Liver (tissue), 9 donors: Measurements from ENCODE around the gene PLCG2. TPM values are rescaled to one million over a fixed set of nuclear protein-coding genes. Genes with fewer than 3 reads are reported as not detected.

ENCODE experiments used
- DNase-seq: peaks from one replicate; pipeline ENCODE4 v3.0.0-alpha.2; 2017; ENCODE audit warnings: low spot score
- H3K27ac ChIP-seq, 2 donors: one replicate each; pipeline ENCODE4 v1.7.0; 2013; ENCODE audit warnings: inconsistent platforms in 2 of 2, low read length in 2 of 2, control low read depth in 1 of 2, low read depth in 1 of 2, mild to moderate bottlenecking in 1 of 2
- H3K27me3 ChIP-seq, 4 donors: one replicate each; pipeline versions ENCODE4 v1.6.1 to v1.7.0; 2013; ENCODE audit warnings: low read length in 3 of 4, inconsistent platforms in 1 of 4, mild to moderate bottlenecking in 1 of 4, moderate library complexity in 1 of 4; ENCODE audit not compliant: control insufficient read depth in 4 of 4, insufficient read depth in 4 of 4
- H3K36me3 ChIP-seq, 4 donors: one replicate each; pipeline versions ENCODE4 v1.6.1 to v1.7.0; 2013; ENCODE audit warnings: low read length in 3 of 4, mild to moderate bottlenecking in 3 of 4, low read depth in 1 of 4, moderate library complexity in 1 of 4; ENCODE audit not compliant: control insufficient read depth in 4 of 4, insufficient read depth in 3 of 4
- H3K4me1 ChIP-seq, 4 donors: one replicate each; pipeline versions ENCODE4 v1.6.1 to v1.7.0; 2013; ENCODE audit warnings: low read length in 3 of 4, mild to moderate bottlenecking in 3 of 4, moderate library complexity in 1 of 4; ENCODE audit not compliant: control insufficient read depth in 4 of 4, insufficient read depth in 4 of 4
- H3K4me3 ChIP-seq, 3 donors: one replicate each; pipeline versions ENCODE4 v1.6.1 to v1.7.0; 2013; ENCODE audit warnings: low read length in 3 of 3, control low read depth in 1 of 3, low read depth in 1 of 3, mild to moderate bottlenecking in 1 of 3
- H3K9ac ChIP-seq, 2 donors: one replicate each; pipeline ENCODE4 v1.7.0; 2013; ENCODE audit warnings: low read length in 2 of 2, mild to moderate bottlenecking in 2 of 2, moderate library complexity in 2 of 2, control low read depth in 1 of 2, low read depth in 1 of 2
- H3K9me3 ChIP-seq, 4 donors: one replicate each; pipeline versions ENCODE4 v1.6.1 to v1.7.0; 2013; ENCODE audit warnings: low read length in 3 of 4; ENCODE audit not compliant: control insufficient read depth in 4 of 4
- FOXA1 ChIP-seq: IDR thresholded peaks from 2 replicates; pipeline ENCODE4 v1.6.1; 2016; ENCODE audit warnings: antibody characterized with exemption
- FOXA2 ChIP-seq: IDR thresholded peaks from 2 replicates; pipeline ENCODE4 v1.6.1; 2016; ENCODE audit warnings: antibody characterized with exemption
- GABPA ChIP-seq, 2 donors: IDR thresholded peaks in 1 of 2; conservative IDR thresholded peaks in 1 of 2; 2 replicates each; pipeline ENCODE4 v1.6.1; 2016; ENCODE audit warnings: antibody characterized with exemption in 2 of 2, mild to moderate bottlenecking in 1 of 2, moderate library complexity in 1 of 2
- HNF4A ChIP-seq, 2 donors: conservative IDR thresholded peaks; 2 replicates each; pipeline ENCODE4 v1.6.1; 2016; ENCODE audit warnings: antibody characterized with exemption in 2 of 2, mild to moderate bottlenecking in 2 of 2
- HNF4G ChIP-seq: IDR thresholded peaks from 2 replicates; pipeline ENCODE4 v1.6.1; 2016; ENCODE audit warnings: antibody characterized with exemption
- JUND ChIP-seq, 2 donors: IDR thresholded peaks; 2 replicates each; pipeline ENCODE4 v1.6.1; 2016; ENCODE audit warnings: antibody characterized with exemption in 2 of 2
- MAX ChIP-seq: IDR thresholded peaks from 2 replicates; pipeline ENCODE4 v1.6.1; 2016; ENCODE audit warnings: antibody characterized with exemption
- NR2F2 ChIP-seq: IDR thresholded peaks from 2 replicates; pipeline ENCODE4 v1.6.1; 2016; ENCODE audit warnings: antibody characterized with exemption
- RAD21 ChIP-seq, 2 donors: IDR thresholded peaks; 2 replicates each; pipeline ENCODE4 v1.6.1; 2016; ENCODE audit warnings: antibody characterized with exemption in 2 of 2, mild to moderate bottlenecking in 2 of 2
- REST ChIP-seq: IDR thresholded peaks from 2 replicates; pipeline ENCODE4 v1.6.1; 2016; ENCODE audit warnings: antibody characterized with exemption, mild to moderate bottlenecking
- RXRA ChIP-seq, 2 donors: IDR thresholded peaks; 2 replicates each; pipeline ENCODE4 v1.6.1; 2017 to 2018; ENCODE audit warnings: antibody characterized with exemption in 2 of 2, mild to moderate bottlenecking in 1 of 2
- SP1 ChIP-seq: IDR thresholded peaks from 2 replicates; pipeline ENCODE4 v1.6.1; 2018; ENCODE audit warnings: antibody characterized with exemption, mild to moderate bottlenecking
- YY1 ChIP-seq: IDR thresholded peaks from 2 replicates; pipeline ENCODE4 v1.6.1; 2016; ENCODE audit warnings: antibody characterized with exemption, mild to moderate bottlenecking
- WGBS: extraction: QIAGEN DNeasy Blood & Tissue Kit; methylation state at CpG from one replicate; pipeline ENCODE4 v1.1.7; 2013; 5-methylcytosine and 5-hydroxymethylcytosine counted together
- polyA plus RNA-seq, 2 donors: library from polyadenylated mRNA; stranded (reverse) in 1 of 2; unstranded in 1 of 2; fragments of 200-250 nt in 1 of 2; fragments of >200 nt in 1 of 2; fragmentation: Nextera tagmentation in 1 of 2; extraction: Ambion mirVana in 1 of 2; gene quantifications; one replicate each; pipeline versions ENCODE4 v1.2.1 to v1.2.3, GENCODE V29; 2013 to 2015
- total RNA-seq, 2 donors: library from RNA; depleted of rRNA; stranded (reverse); fragments of >200 nt; gene quantifications; one replicate each; pipeline ENCODE4 v1.2.3, GENCODE V29; 2014
- TF ChIP-seq, protein P1 (sequence below): IDR thresholded peaks from 2 replicates; pipeline ENCODE4 v1.6.1; 2016; ENCODE audit warnings: antibody characterized with exemption
- TF ChIP-seq, protein P2 (sequence below): fragments of 150-350 bp; IDR thresholded peaks from 2 replicates; pipeline ENCODE4 v1.5.1; 2017; ENCODE audit warnings: improper control_type of control experiment, low read depth, low read length; ENCODE audit not compliant: missing input control
- donor health status: healthy.
- donor health status: healthy.
- donor health status: healthy.
- donor health status: healthy.
- donor health status: healthy.

Gene PLCG2
- total and polyA plus RNA-seq, 4 donors: 7.1 to 21.6 (median 15.8) TPM

DNA sequence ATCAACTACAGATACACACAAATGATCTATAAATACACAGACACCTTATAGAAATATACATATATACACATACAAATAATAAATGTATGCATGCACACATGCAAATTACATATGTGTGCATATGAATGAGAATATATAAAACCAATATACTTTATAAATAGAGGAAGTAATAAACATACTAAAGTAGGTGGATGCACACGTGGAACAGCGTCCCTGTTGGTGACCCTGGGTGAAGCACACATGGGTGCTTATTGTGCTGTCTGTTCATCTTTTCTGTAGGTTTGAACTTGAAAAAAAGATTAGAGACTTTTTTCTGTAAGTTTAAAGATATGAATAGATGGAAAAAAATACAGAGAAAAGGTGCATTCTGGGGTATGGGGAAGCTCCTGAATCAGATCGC lies 120.9 kb downstream of the PLCG2 start:
- 94% methylated on average over 3 of the region's 3 CpGs for WGBS
- Histone ChIP-seq H3K4me1 (peaks cover 0 to 4% (median 1%) of the 10 kb centered on the region in 4 donors), H3K27me3 (no peaks in the 10 kb centered on the region), H3K36me3 (peaks cover 3 to 43% (median 40%) of the 10 kb centered on the region in 4 donors), H3K27ac (no peak overlapping the region), H3K4me3 (no peak overlapping the region), H3K9ac (no peak overlapping the region), H3K9me3 (no peaks in the 10 kb centered on the region)
- TF ChIP-seq FOXA2 (no peak), SP1 (no peak), RAD21 (IDR thresholded peaks at IDR 0.05) (no peak), MAX (no peak), FOXA1 (no peak), HNF4G (no peak), HNF4A (conservative IDR thresholded peaks at IDR 0.05) (no peak), NR2F2 (no peak), RXRA (IDR thresholded peaks at IDR 0.05) (no peak)
- TF ChIP-seq, protein P1, sequence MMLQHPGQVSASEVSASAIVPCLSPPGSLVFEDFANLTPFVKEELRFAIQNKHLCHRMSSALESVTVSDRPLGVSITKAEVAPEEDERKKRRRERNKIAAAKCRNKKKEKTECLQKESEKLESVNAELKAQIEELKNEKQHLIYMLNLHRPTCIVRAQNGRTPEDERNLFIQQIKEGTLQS: no peak
- TF ChIP-seq, protein P2, sequence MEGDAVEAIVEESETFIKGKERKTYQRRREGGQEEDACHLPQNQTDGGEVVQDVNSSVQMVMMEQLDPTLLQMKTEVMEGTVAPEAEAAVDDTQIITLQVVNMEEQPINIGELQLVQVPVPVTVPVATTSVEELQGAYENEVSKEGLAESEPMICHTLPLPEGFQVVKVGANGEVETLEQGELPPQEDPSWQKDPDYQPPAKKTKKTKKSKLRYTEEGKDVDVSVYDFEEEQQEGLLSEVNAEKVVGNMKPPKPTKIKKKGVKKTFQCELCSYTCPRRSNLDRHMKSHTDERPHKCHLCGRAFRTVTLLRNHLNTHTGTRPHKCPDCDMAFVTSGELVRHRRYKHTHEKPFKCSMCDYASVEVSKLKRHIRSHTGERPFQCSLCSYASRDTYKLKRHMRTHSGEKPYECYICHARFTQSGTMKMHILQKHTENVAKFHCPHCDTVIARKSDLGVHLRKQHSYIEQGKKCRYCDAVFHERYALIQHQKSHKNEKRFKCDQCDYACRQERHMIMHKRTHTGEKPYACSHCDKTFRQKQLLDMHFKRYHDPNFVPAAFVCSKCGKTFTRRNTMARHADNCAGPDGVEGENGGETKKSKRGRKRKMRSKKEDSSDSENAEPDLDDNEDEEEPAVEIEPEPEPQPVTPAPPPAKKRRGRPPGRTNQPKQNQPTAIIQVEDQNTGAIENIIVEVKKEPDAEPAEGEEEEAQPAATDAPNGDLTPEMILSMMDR: no peak
- DNase-seq: no peak

DNA sequence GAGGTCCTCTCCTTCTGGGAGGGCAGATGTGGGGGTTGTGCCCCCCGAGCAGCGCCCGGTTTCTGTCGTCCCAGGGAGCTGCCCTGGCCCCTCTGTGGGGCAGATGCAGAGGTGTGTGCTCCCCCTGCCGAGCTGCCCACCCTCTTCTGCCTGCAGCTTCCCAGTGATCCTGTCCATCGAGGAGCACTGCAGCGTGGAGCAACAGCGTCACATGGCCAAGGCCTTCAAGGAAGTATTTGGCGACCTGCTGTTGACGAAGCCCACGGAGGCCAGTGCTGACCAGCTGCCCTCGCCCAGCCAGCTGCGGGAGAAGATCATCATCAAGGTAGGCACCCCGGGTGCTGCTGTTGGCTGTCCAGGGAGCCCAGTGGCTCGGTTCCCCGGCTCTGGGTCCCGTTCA lies 121.4 kb downstream of the PLCG2 start:
- Histone ChIP-seq H3K4me3 (no peak overlapping the region), H3K9me3 (no peaks in the 10 kb centered on the region), H3K27ac (no peak overlapping the region), H3K9ac (no peak overlapping the region), H3K27me3 (no peaks in the 10 kb centered on the region), H3K36me3 (peaks cover 3 to 48% (median 42%) of the 10 kb centered on the region in 4 donors), H3K4me1 (peaks cover 0 to 4% (median 1%) of the 10 kb centered on the region in 4 donors)
- TF ChIP-seq GABPA (IDR thresholded peaks at IDR 0.05 in 1 of 2, conservative IDR thresholded peaks at IDR 0.05 in 1 of 2): no peak
- no peak for TF ChIP-seq HNF4G
- TF ChIP-seq, protein P2: no peak
- TF ChIP-seq, protein P1: no peak
- TF ChIP-seq MAX: no peak
- TF ChIP-seq FOXA1: no peak
- no peak for TF ChIP-seq YY1
- no peak for TF ChIP-seq JUND (IDR thresholded peaks at IDR 0.05)
- no peak for TF ChIP-seq SP1
- TF ChIP-seq FOXA2: no peak
- no peak for TF ChIP-seq REST
- 96% methylated on average over 17 of the region's 17 CpGs for WGBS
- no peak for DNase-seq
